ENCODE data around the gene DOCK8.
"Not testable (repeated sequence)": the region's sequence is repeated elsewhere in the genome, so short reads cannot be mapped to it uniquely, and the experiment has no call there.

Gene DOCK8

GRCh38 chr9:398085-398484 lies 183.4 kb downstream of the DOCK8 start:
- no peak overlapping the region for H3K4me3 ChIP-seq (ENCODE audit: control insufficient read depth, low read depth, low read length)
- DNase-seq (ENCODE audit: low read depth) = no peak

GRCh38 chr9:401223-401622 lies 186.6 kb downstream of the DOCK8 start:
- TF ChIP-seq CTCF (conservative IDR thresholded peaks at IDR 0.05; ENCODE audit: control insufficient read depth, insufficient read depth, low read depth, low read length) = no peak
- DNase-seq (ENCODE audit: low read depth) = no peak
- no peak overlapping the region for H3K4me3 ChIP-seq (ENCODE audit: control insufficient read depth, low read depth, low read length)

More at GRCh38 chr9:398085-398484, 183.4 kb downstream of the DOCK8 start:
- no peak for TF ChIP-seq CTCF (conservative IDR thresholded peaks at IDR 0.05; ENCODE audit: control insufficient read depth, insufficient read depth, low read depth, low read length)

- TF ChIP-seq CTCF (conservative IDR thresholded peaks at IDR 0.05; ENCODE audit: control insufficient read depth, insufficient read depth, low read depth, low read length) = no peak
- no peak for DNase-seq (ENCODE audit: low read depth)
Observed at GRCh38 chr9:404234-404633, 189.6 kb downstream of the DOCK8 start.

GRCh38 chr9:405341-405740 lies 190.7 kb downstream of the DOCK8 start:
- TF ChIP-seq CTCF (conservative IDR thresholded peaks at IDR 0.05; ENCODE audit: control insufficient read depth, insufficient read depth, low read depth, low read length) = no peak
- no peak for DNase-seq (ENCODE audit: low read depth)
- no peak overlapping the region for H3K4me3 ChIP-seq (ENCODE audit: control insufficient read depth, low read depth, low read length)

More at GRCh38 chr9:404234-404633, 189.6 kb downstream of the DOCK8 start:
- H3K4me3 ChIP-seq (ENCODE audit: control insufficient read depth, low read depth, low read length) = no peak overlapping the region

- no peak for DNase-seq (ENCODE audit: low read depth)
- no peak overlapping the region for H3K4me3 ChIP-seq (ENCODE audit: control insufficient read depth, low read depth, low read length)
- no peak for TF ChIP-seq CTCF (conservative IDR thresholded peaks at IDR 0.05; ENCODE audit: control insufficient read depth, insufficient read depth, low read depth, low read length)
Observed at GRCh38 chr9:406886-407654, 192.4 kb downstream of the DOCK8 start.

GRCh38 chr9:409655-410054 lies 195.0 kb downstream of the DOCK8 start:
- not testable (repeated sequence) for H3K4me3 ChIP-seq (ENCODE audit: control insufficient read depth, low read depth, low read length); DNase-seq (ENCODE audit: low read depth)

- DNase-seq (ENCODE audit: low read depth) = no peak
- no peak overlapping the region for H3K4me3 ChIP-seq (ENCODE audit: control insufficient read depth, low read depth, low read length)
- TF ChIP-seq CTCF (conservative IDR thresholded peaks at IDR 0.05; ENCODE audit: control insufficient read depth, insufficient read depth, low read depth, low read length) = no peak
Observed at GRCh38 chr9:414595-414994, 199.9 kb downstream of the DOCK8 start.
